Endodermal cell (in vitro differentiated cells): ENCODE data around the gene ZNF571. TPM values are rescaled to one million over a fixed set of nuclear protein-coding genes. Genes with fewer than 3 reads are reported as not detected.

Source experiments
- DNase-seq: peaks from one replicate; pipeline ENCODE4 v3.0.0-alpha.2; 2017
- H3K27ac ChIP-seq: 2 replicates; pipeline ENCODE4 v1.5.1; 2013; ENCODE audit warnings: mild to moderate bottlenecking, low read depth, low read length, moderate library complexity
- H3K27me3 ChIP-seq: 2 replicates; pipeline ENCODE4 v1.6.1; 2013; ENCODE audit warnings: mild to moderate bottlenecking, low read length, moderate library complexity; ENCODE audit not compliant: insufficient read depth, control insufficient read depth, poor library complexity, severe bottlenecking
- H3K36me3 ChIP-seq: 2 replicates; pipeline ENCODE4 v1.7.0; 2013; ENCODE audit warnings: mild to moderate bottlenecking, low read length, moderate library complexity; ENCODE audit not compliant: control insufficient read depth, insufficient read depth
- H3K4me1 ChIP-seq: one replicate; pipeline ENCODE4 v1.7.0; 2013; ENCODE audit warnings: low read length; ENCODE audit not compliant: control insufficient read depth, insufficient read depth
- H3K4me3 ChIP-seq: 2 replicates; pipeline ENCODE4 v1.5.1; 2013; ENCODE audit warnings: mild to moderate bottlenecking, low read length, moderate library complexity
- H3K9ac ChIP-seq: 2 replicates; pipeline ENCODE4 v1.6.1; 2013; ENCODE audit warnings: mild to moderate bottlenecking, low read length, moderate library complexity; ENCODE audit not compliant: poor library complexity, severe bottlenecking; ENCODE audit errors: extremely low read depth
- H3K9me3 ChIP-seq: 2 replicates; pipeline ENCODE4 v1.6.1; 2013; ENCODE audit warnings: mild to moderate bottlenecking, low read length, moderate library complexity; ENCODE audit not compliant: control insufficient read depth
- H3K27ac Mint-ChIP-seq: 2 replicates; pipeline ENCODE4 v1.8.0; 2020; ENCODE audit warnings: mixed read lengths
- H3K27me3 Mint-ChIP-seq: 2 replicates; pipeline ENCODE4 v1.8.0; 2021; ENCODE audit warnings: mild to moderate bottlenecking, mixed read lengths; ENCODE audit not compliant: insufficient read depth
- H3K36me3 Mint-ChIP-seq: 2 replicates; pipeline ENCODE4 v1.8.0; 2020; ENCODE audit warnings: low read depth, mixed read lengths
- H3K4me1 Mint-ChIP-seq: 2 replicates; pipeline ENCODE4 v1.8.0; 2020; ENCODE audit warnings: mixed read lengths
- H3K4me3 Mint-ChIP-seq: 2 replicates; pipeline ENCODE4 v1.8.0; 2020; ENCODE audit warnings: mild to moderate bottlenecking, moderate library complexity, mixed read lengths
- H3K9me3 Mint-ChIP-seq: 2 replicates; pipeline ENCODE4 v1.8.0; 2020; ENCODE audit warnings: mild to moderate bottlenecking, mixed read lengths
- WGBS, 2 experiments: methylation state at CpG; one replicate each; pipeline versions ENCODE4 v1.1.5 to v1.1.7; 2013; ENCODE audit warnings: missing lambda C conversion rate in 2 of 2, mixed read lengths in 1 of 2; ENCODE audit not compliant: insufficient coverage in 1 of 2, insufficient read length in 1 of 2; 5-methylcytosine and 5-hydroxymethylcytosine counted together
- long read RNA-seq, 4 experiments: library from polyadenylated mRNA in 2 of 4; library from RNA in 1 of 4; library from capped mRNA in 1 of 4; stranded (forward) in 3 of 4; unstranded in 1 of 4; transcript quantifications; one replicate each; pipeline ENCODE4 v2.0.0, GENCODE V29; 2020 to 2021; ENCODE audit warnings: inconsistent platforms in 1 of 4
- polyA plus RNA-seq, 2 experiments: library from polyadenylated mRNA; stranded (reverse); fragments of 50-300 nt; gene quantifications; one replicate each; pipeline ENCODE4 v1.2.3, GENCODE V29; 2013
- total RNA-seq, 2 donors: library from RNA; stranded (reverse); fragmentation: NEBNext Ultra II Directional in 1 of 2; extraction: Animal tissue kit (Norgen Biotek cat#: 25700) in 1 of 2; gene quantifications; 2 replicates in 1 of 2; 3 replicates in 1 of 2; pipeline ENCODE4 v1.2.1, GENCODE V29; 2021
- TF ChIP-seq, protein P1 (sequence below): fragments of 200-600 bp; sonication (generic); conservative IDR thresholded peaks from 2 replicates; pipeline ENCODE4 v1.5.0; 2021; ENCODE audit warnings: antibody characterized with exemption, mild to moderate bottlenecking

Gene ZNF571
- 1 to 10 TPM; 3.9 to 5.6 TPM for total RNA-seq
- 5.3 TPM for polyA plus RNA-seq (2013, experiment 1 of 2)
- polyA plus RNA-seq (2013, experiment 2 of 2) = 6.0 TPM
- long read RNA-seq, experiment 1 = 0 reads
- long read RNA-seq, experiment 2, partial matches to known transcripts = 1 of 2 reads
- long read RNA-seq, experiment 2, other reads (novel, unspliced or antisense) = 1 of 2 reads
- long read RNA-seq, experiment 3, partial matches to known transcripts = 5 of 11 reads
- long read RNA-seq, experiment 3, other reads (novel, unspliced or antisense) = 5 of 11 reads
- long read RNA-seq, experiment 4, partial matches to known transcripts = 0 of 5 reads
- long read RNA-seq, experiment 4, other reads (novel, unspliced or antisense) = 2 of 5 reads

- peak within 1 kb of the TSS; percentile 99 for H3K27ac Mint-ChIP-seq
- Histone ChIP-seq H3K4me3 (peak within 1 kb of the TSS; percentile 96), H3K27me3 (peaks cover 22% of the 10 kb centered on the region), H3K27ac (no peak within 1 kb of the TSS), H3K36me3 (peaks cover 6% of the 10 kb centered on the region), H3K9me3 (peaks cover 18% of the 10 kb centered on the region), H3K4me1 (no peaks in the 10 kb centered on the region), H3K9ac (peak within 1 kb of the TSS; percentile 67)
- 0 to 1% methylated on average over 31 to 53 of the region's 53 CpGs for WGBS, 2 experiments
- peaks cover 15% of the 10 kb centered on the region for H3K36me3 Mint-ChIP-seq
- DNase-seq = peak; percentile 98
- peaks cover 11% of the 10 kb centered on the region for H3K4me1 Mint-ChIP-seq
- H3K9me3 Mint-ChIP-seq = peaks cover 21% of the 10 kb centered on the region
- peak within 1 kb of the TSS; percentile 94 for H3K4me3 Mint-ChIP-seq
- TF ChIP-seq, protein P1, sequence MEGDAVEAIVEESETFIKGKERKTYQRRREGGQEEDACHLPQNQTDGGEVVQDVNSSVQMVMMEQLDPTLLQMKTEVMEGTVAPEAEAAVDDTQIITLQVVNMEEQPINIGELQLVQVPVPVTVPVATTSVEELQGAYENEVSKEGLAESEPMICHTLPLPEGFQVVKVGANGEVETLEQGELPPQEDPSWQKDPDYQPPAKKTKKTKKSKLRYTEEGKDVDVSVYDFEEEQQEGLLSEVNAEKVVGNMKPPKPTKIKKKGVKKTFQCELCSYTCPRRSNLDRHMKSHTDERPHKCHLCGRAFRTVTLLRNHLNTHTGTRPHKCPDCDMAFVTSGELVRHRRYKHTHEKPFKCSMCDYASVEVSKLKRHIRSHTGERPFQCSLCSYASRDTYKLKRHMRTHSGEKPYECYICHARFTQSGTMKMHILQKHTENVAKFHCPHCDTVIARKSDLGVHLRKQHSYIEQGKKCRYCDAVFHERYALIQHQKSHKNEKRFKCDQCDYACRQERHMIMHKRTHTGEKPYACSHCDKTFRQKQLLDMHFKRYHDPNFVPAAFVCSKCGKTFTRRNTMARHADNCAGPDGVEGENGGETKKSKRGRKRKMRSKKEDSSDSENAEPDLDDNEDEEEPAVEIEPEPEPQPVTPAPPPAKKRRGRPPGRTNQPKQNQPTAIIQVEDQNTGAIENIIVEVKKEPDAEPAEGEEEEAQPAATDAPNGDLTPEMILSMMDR = no peak
- H3K27me3 Mint-ChIP-seq = peaks cover 29% of the 10 kb centered on the region
Measured at GRCh38 chr19:37594304-37594981, at the start of gene ZNF571, which contains the start of gene ZNF540. ZNF571 (minus strand) TSS chr19:37594792; CDS start chr19:37586676, 8,116 bp downstream. ZNF540 (plus strand) TSS chr19:37594876; CDS start chr19:37598448, 3,572 bp downstream.

DNA sequence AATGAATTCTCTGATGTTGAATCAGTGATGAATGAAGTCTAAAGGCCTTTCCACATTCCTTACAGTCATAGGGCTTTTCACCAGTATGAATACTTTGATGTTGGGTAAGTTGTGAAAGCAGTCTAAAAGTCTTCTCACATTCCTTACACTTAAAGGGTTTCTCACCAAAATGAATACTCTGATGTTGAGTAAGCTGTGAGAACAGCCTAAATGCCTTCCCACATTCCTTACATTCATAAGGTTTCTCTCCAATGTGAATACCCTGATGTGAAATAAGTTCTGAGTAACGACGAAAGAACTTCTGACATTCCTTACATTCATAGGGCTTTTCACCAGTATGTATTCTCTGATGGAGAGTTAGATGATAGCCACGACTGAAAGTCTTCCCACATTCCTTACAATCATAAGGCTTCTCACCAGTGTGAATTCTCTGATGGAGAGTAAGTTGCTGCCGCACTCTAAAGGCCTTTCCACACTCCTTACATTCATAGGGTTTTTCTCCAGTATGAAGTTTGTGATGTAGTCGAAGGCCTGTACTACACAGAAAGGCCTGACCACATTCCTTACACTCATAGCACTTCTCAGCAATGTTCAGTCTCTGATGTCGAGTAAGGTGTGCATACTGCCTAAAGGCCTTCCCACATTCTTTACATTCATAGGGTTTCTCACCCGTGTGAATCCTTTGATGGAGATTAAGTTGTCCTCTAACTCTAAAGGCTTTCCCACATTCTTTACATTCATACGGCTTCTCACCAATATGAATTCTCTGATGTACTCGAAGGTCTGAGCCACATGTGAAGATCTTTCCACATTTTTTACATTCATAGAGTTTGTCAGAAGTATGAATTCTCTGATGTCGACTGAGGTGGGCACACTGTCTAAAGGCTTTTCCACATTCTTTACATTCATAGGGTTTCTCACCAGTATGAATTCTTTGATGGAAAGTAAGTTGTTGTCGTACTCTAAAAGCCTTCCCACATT, 40.8 kb upstream of the ZNF571 start:
- Mint-ChIP-seq H3K4me1 (no peaks in the 10 kb centered on the region), H3K27ac (no peak overlapping the region), H3K36me3 (peaks cover 66% of the 10 kb centered on the region), H3K27me3 (no peaks in the 10 kb centered on the region), H3K9me3 (peaks cover 81% of the 10 kb centered on the region), H3K4me3 (no peak overlapping the region)
- Histone ChIP-seq H3K4me3 (peak overlapping the region; percentile 65), H3K27me3 (no peaks in the 10 kb centered on the region), H3K27ac (no peak overlapping the region), H3K4me1 (no peaks in the 10 kb centered on the region), H3K9me3 (peaks cover 96% of the 10 kb centered on the region), H3K36me3 (peaks cover 68% of the 10 kb centered on the region), H3K9ac (no peak overlapping the region)
- TF ChIP-seq, protein P1 = no peak
- WGBS, 2 experiments = 92 to 98% methylated on average over 2 to 10 of the region's 11 CpGs
- no peak for DNase-seq

GRCh38 chr19:37594982-37595382, 390 bp upstream of the ZNF571 start:
- no peak overlapping the region for H3K27ac ChIP-seq
- DNase-seq = no peak
- peaks cover 16% of the 10 kb centered on the region for H3K9me3 Mint-ChIP-seq

More at GRCh38 chr19:37594982-37595382, 390 bp upstream of the ZNF571 start:
- peak overlapping the region; percentile 94 for H3K4me3 Mint-ChIP-seq
- Histone ChIP-seq H3K36me3 (peaks cover 6% of the 10 kb centered on the region), H3K9ac (peak overlapping the region; percentile 67), H3K9me3 (peaks cover 14% of the 10 kb centered on the region), H3K4me3 (peak overlapping the region; percentile 96), H3K27me3 (peaks cover 22% of the 10 kb centered on the region), H3K4me1 (no peaks in the 10 kb centered on the region)
- TF ChIP-seq, protein P1 = no peak
- peaks cover 11% of the 10 kb centered on the region for H3K36me3 Mint-ChIP-seq
- H3K27ac Mint-ChIP-seq = peak overlapping the region; percentile 99
- peaks cover 29% of the 10 kb centered on the region for H3K27me3 Mint-ChIP-seq
- WGBS, 2 experiments = 10 to 17% methylated on average over 6 to 20 of the region's 20 CpGs
- peaks cover 11% of the 10 kb centered on the region for H3K4me1 Mint-ChIP-seq
